Left forelimb (tissue), 1 donor: Measurements from ENCODE around the gene KCTD13.
"Not testable (repeated sequence)": the region's sequence is repeated elsewhere in the genome, so short reads cannot be mapped to it uniquely, and the experiment has no call there.

Experiments
- DNase-seq: peaks from one replicate; pipeline ENCODE4 v3.0.0-alpha.2; 2018; ENCODE audit warnings: low spot score

The KCTD13 gene

GRCh38 chr16:29877266-29877961 is 48.6 kb downstream of the KCTD13 start:
- DNase-seq = peak; percentile 57

GRCh38 chr16:29876594-29877249 is 49.3 kb downstream of the KCTD13 start:
- DNase-seq = no peak

DNA sequence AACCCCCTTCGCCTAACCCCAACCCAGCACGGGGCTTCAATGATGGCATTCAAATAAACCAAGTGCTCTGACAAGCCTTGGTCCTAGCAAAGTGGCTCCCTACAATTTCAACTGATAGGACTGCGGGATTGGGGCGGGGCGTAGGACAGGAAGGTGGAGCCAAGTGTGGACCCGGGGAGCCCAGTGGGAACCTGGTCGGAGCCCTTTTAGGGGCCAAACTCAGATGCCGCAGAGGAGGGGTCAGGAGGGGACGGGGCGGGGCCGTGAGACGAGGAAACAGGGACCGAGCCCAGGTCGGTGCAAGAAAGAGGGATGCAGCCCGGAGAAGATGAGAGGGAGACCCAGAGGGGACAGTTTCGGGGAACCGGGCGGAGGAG is 49.8 kb downstream of the KCTD13 start:
- peak; percentile 57 for DNase-seq

GRCh38 chr16:29875206-29875605 is 50.8 kb downstream of the KCTD13 start:
- DNase-seq = no peak

DNA sequence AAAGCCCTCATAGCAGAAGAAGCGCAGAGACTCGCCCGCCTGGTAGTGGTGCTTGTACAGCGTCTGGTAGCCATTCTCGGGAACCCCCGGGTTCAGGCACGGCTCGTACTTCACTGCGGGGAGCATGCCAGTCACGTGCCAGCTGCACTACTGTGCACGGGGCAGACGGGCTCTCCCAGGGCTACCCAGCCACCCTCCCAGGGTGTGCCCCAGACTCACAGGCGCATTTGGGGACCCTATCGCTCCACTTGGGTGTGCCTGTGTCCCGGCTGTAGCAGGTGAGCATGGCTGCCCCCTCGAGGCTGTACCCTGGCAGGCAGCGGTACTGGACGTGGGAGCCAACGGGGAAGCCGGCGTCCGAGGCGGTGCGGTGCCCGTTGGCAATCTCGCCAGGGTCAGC is 52.7 kb downstream of the KCTD13 start:
- no peak for DNase-seq

DNA sequence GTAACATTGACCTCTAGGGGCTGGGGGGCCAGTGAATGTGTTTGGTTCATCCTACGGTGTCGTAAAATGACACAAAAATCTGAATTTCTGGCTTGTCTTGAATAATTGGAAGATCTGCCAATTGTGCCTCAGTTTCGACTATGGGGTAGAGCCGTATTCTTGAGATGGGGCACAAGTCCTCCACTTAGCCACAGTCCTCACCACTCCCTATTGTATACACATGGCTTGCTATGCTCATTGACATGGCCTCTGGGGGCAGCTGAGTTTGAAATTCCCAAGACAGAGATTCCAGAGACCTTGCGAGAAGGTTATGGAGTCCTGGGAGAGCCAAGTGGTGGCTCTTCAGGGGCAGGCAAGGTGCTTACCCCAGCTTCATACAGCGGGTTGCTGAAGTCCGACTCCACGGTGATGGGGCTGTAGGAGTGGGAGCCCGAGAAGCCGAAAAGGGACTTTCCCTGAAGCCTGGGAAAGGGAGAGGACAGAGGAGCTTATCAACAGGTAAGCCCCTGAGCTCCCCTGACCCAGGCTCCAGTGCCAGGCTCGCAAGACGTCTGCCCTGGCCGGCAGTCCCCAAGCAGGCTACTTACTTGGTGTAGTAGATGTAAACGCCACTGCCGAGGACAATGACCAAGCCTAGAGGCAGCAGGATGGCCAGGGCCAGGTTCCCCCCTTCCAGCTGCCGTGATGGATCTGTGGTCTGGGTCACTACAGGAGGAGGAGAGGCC is 54.0 kb downstream of the KCTD13 start:
- no peak for DNase-seq

- not testable (repeated sequence) for DNase-seq
Observed at GRCh38 chr16:29869067-29869466, 57.0 kb downstream of the KCTD13 start.

DNA sequence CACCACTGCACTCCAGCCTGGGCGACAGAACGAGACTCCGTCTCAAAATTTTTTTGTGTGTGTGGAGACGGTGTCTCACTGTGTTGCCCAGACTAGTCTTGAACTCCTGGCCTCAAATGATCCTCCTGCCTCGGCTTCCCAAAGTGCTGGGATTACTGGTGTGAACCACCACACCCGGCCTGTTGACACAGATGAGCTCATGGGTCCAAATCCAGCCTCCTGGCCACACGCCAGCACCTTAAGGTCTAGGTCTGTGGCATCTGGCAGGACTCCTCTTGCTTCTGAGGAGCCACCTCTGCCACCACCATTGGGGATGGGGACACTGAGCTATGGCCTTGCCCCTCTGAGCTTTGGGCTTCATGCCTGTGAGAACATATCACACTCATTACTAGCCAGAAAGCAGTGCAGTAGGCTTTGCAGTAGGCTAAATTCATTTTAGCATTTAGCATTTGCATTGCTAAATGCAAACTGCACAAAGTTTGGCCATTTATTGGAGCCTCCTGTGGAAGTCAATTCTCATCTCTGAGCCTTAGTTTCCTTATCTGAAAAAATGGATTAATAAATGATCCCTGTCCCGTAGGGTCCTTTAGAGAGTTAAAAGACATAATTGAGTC is 57.5 kb downstream of the KCTD13 start:
- DNase-seq = no peak

- DNase-seq = no peak
Observed at GRCh38 chr16:29864205-29864604, 61.8 kb downstream of the KCTD13 start.

DNA sequence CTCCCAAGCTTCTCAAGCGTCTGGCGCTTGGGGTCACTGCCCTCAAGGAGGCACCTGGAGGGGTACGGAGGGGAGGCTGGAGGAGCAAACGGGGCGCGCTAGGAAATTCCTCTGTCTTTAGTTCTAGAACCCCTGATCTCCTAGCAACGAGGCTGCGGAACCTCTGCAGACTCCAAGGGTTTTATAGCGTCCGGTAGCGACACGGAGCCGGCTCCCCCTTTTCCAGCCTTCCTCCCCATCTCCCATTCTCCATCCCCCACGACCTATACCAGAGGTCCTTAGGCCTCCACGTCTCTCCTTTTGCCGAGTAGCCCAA is 62.4 kb downstream of the KCTD13 start:
- no peak for DNase-seq

GRCh38 chr16:29862884-29863668 is 63.0 kb downstream of the KCTD13 start, which contains the start of gene CDIPT:
Gene CDIPT, minus strand, starts transcription at chr16:29863226. Its CDS starts 369 bp downstream, at chr16:29862857.
- peak; percentile 89 for DNase-seq

GRCh38 chr16:29862383-29862883 is 63.6 kb downstream of the KCTD13 start:
- no peak for DNase-seq

GRCh38 chr16:29860218-29860617 is 65.8 kb downstream of the KCTD13 start:
- DNase-seq = no peak

DNA sequence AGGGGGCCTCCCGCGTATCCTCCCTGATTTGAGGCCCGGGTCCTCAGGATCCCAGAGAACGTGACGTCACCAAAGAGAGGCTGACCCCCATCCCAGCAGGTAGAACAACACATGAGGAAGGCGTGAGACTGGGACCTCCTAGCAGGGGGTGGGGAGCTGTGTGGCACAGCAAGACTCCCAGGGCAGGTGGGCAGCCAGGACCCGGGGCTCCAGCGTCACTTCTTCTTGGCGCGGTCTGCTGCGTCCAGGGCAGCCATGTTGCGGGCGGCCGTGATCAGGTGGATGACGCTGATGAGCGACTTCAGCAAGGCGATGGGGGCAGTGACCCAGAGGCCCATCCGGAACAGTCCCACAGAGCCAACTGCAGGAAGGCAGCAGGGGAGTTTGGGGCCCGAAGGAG is 67.1 kb downstream of the KCTD13 start:
- DNase-seq = no peak

- no peak for DNase-seq
Observed at GRCh38 chr16:29858149-29858849, 67.7 kb downstream of the KCTD13 start.

GRCh38 chr16:29857133-29857760 is 68.8 kb downstream of the KCTD13 start:
- DNase-seq = no peak
